Effector memory CD8-positive, alpha-beta T cell (primary cell): Measurements from ENCODE around the gene RPA3.

Source experiments
- ATAC-seq: fragments of 150-1000 bp; cut with Tn5 transposase; replicated peaks from 2 replicates; pipeline ENCODE4 v1.10.0; 2021; ENCODE audit warnings: mild to moderate bottlenecking, moderate library complexity
- DNase-seq, 3 experiments: peaks; one replicate each; pipeline ENCODE4 v3.0.0; 2021
- H3K27ac Mint-ChIP-seq, 2 donors: one replicate each; pipeline ENCODE4 v1.8.0; 2022; ENCODE audit warnings: mild to moderate bottlenecking in 2 of 2, mixed read lengths in 2 of 2, moderate library complexity in 2 of 2
- H3K27me3 Mint-ChIP-seq, 2 donors: one replicate each; pipeline ENCODE4 v1.8.0; 2022; ENCODE audit warnings: mixed read lengths in 2 of 2
- H3K36me3 Mint-ChIP-seq: one replicate; pipeline ENCODE4 v1.8.0; 2022; ENCODE audit warnings: mild to moderate bottlenecking, moderate library complexity, mixed read lengths; ENCODE audit not compliant: insufficient read depth
- H3K4me1 Mint-ChIP-seq, 2 donors: one replicate each; pipeline ENCODE4 v1.8.0; 2022; ENCODE audit warnings: low read depth in 2 of 2, mixed read lengths in 2 of 2
- H3K4me3 Mint-ChIP-seq, 2 donors: one replicate each; pipeline ENCODE4 v1.8.0; 2022; ENCODE audit warnings: mild to moderate bottlenecking in 2 of 2, mixed read lengths in 2 of 2, moderate library complexity in 2 of 2
- H3K9me3 Mint-ChIP-seq, 2 donors: one replicate each; pipeline ENCODE4 v1.8.0; 2022; ENCODE audit warnings: mixed read lengths in 2 of 2

RPA3 gene

GRCh38 chr7:7652798-7653540, 65.4 kb downstream of the RPA3 start:
- DNase-seq (no peak), ATAC-seq (no peak)
- peaks cover 0 to 2% of the 10 kb centered on the region in 2 donors for H3K9me3 Mint-ChIP-seq
- peak overlapping the region in 1 of 2 donors; percentile 86 for H3K27ac Mint-ChIP-seq
- H3K27me3 Mint-ChIP-seq: no peaks in the 10 kb centered on the region
- H3K4me3 Mint-ChIP-seq: peak overlapping the region in 1 of 2 donors; percentile 3
- peaks cover 24 to 46% of the 10 kb centered on the region in 2 donors for H3K4me1 Mint-ChIP-seq
- no peaks in the 10 kb centered on the region for H3K36me3 Mint-ChIP-seq

GRCh38 chr7:7651479-7651878, 66.9 kb downstream of the RPA3 start:
- H3K4me3 Mint-ChIP-seq: no peak overlapping the region
- H3K4me1 Mint-ChIP-seq: peaks cover 23 to 40% of the 10 kb centered on the region in 2 donors
- peak overlapping the region in 1 of 2 donors; percentile 86 for H3K27ac Mint-ChIP-seq
- H3K27me3 Mint-ChIP-seq: no peaks in the 10 kb centered on the region
- ATAC-seq (no peak), DNase-seq (no peak)
- H3K9me3 Mint-ChIP-seq: no peaks in the 10 kb centered on the region
- no peaks in the 10 kb centered on the region for H3K36me3 Mint-ChIP-seq

- H3K36me3 Mint-ChIP-seq: peaks cover 2% of the 10 kb centered on the region
- ATAC-seq: no peak
- no peaks in the 10 kb centered on the region for H3K27me3 Mint-ChIP-seq
- H3K27ac Mint-ChIP-seq: no peak overlapping the region
- no peak for DNase-seq
- H3K4me1 Mint-ChIP-seq: peaks cover 24 to 41% of the 10 kb centered on the region in 2 donors
- no peak overlapping the region for H3K4me3 Mint-ChIP-seq
- H3K9me3 Mint-ChIP-seq: no peaks in the 10 kb centered on the region
Observed at GRCh38 chr7:7650682-7651206, 67.7 kb downstream of the RPA3 start.

- Mint-ChIP-seq H3K4me1 (peaks cover 31 to 49% of the 10 kb centered on the region in 2 donors), H3K27ac (no peak overlapping the region)
Observed at GRCh38 chr7:7647495-7648036, 70.8 kb downstream of the RPA3 start.

GRCh38 chr7:7642081-7642480, 76.3 kb downstream of the RPA3 start:
- peaks cover 31 to 46% of the 10 kb centered on the region in 2 donors for H3K4me1 Mint-ChIP-seq
- H3K27ac Mint-ChIP-seq: peak overlapping the region in 1 of 2 donors; percentile 97
- peak overlapping the region; percentile 89 to 98 for H3K4me3 Mint-ChIP-seq
- no peaks in the 10 kb centered on the region for H3K27me3 Mint-ChIP-seq
- no peak for DNase-seq
- H3K9me3 Mint-ChIP-seq: no peaks in the 10 kb centered on the region
- ATAC-seq: no peak
- H3K36me3 Mint-ChIP-seq: peaks cover 39% of the 10 kb centered on the region

More at GRCh38 chr7:7647495-7648036, 70.8 kb downstream of the RPA3 start:
- no peaks in the 10 kb centered on the region for H3K9me3 Mint-ChIP-seq
- H3K36me3 Mint-ChIP-seq: peaks cover 15% of the 10 kb centered on the region
- DNase-seq (no peak), ATAC-seq (no peak)
- H3K27me3 Mint-ChIP-seq: no peaks in the 10 kb centered on the region
- H3K4me3 Mint-ChIP-seq: no peak overlapping the region

- Mint-ChIP-seq H3K36me3 (peaks cover 41% of the 10 kb centered on the region), H3K4me1 (peaks cover 26 to 46% of the 10 kb centered on the region in 2 donors), H3K4me3 (peak overlapping the region; percentile 89 to 98), H3K9me3 (no peaks in the 10 kb centered on the region), H3K27ac (peak overlapping the region; percentile 97 to 99), H3K27me3 (no peaks in the 10 kb centered on the region)
- DNase-seq (no peak), ATAC-seq (peak; percentile 15)
Observed at GRCh38 chr7:7641129-7641663, 77.2 kb downstream of the RPA3 start.

- Mint-ChIP-seq H3K9me3 (no peaks in the 10 kb centered on the region), H3K27ac (peak within 1 kb of the TSS; percentile 97 to 99), H3K27me3 (no peaks in the 10 kb centered on the region), H3K36me3 (peaks cover 39% of the 10 kb centered on the region), H3K4me1 (peaks cover 26 to 42% of the 10 kb centered on the region in 2 donors), H3K4me3 (peak within 1 kb of the TSS; percentile 89 to 98)
- peak; percentile 90 for ATAC-seq
- DNase-seq: peak; percentile 96 to 98 (median 97)
Observed at GRCh38 chr7:7640221-7641128, 77.9 kb downstream of the RPA3 start, which contains the start of gene UMAD1. TSS of gene UMAD1 (plus strand) at chr7:7640752. CDS start at chr7:7673372, 32,620 bp downstream.

- no peaks in the 10 kb centered on the region for H3K9me3 Mint-ChIP-seq
- ATAC-seq (peak; percentile 35), DNase-seq (peak; percentile 34 to 55 (median 47))
- H3K4me3 Mint-ChIP-seq: peak overlapping the region; percentile 89 to 98
- H3K27me3 Mint-ChIP-seq: no peaks in the 10 kb centered on the region
- H3K27ac Mint-ChIP-seq: peak overlapping the region; percentile 97 to 99
- H3K4me1 Mint-ChIP-seq: peaks cover 26 to 40% of the 10 kb centered on the region in 2 donors
- peaks cover 39% of the 10 kb centered on the region for H3K36me3 Mint-ChIP-seq
Observed at GRCh38 chr7:7639847-7640220, 78.6 kb downstream of the RPA3 start.

GRCh38 chr7:7639421-7639820, 79.0 kb downstream of the RPA3 start:
- DNase-seq: no peak
- H3K4me1 Mint-ChIP-seq: peaks cover 25 to 37% of the 10 kb centered on the region in 2 donors
- H3K9me3 Mint-ChIP-seq: no peaks in the 10 kb centered on the region
- peak overlapping the region; percentile 97 to 99 for H3K27ac Mint-ChIP-seq
- no peak for ATAC-seq
- H3K36me3 Mint-ChIP-seq: peaks cover 39% of the 10 kb centered on the region
- no peaks in the 10 kb centered on the region for H3K27me3 Mint-ChIP-seq
- H3K4me3 Mint-ChIP-seq: peak overlapping the region; percentile 89 to 98

- H3K4me1 Mint-ChIP-seq: no peaks in the 10 kb centered on the region
- H3K9me3 Mint-ChIP-seq: peaks cover 2 to 8% of the 10 kb centered on the region in 2 donors
- peaks cover 12 to 21% of the 10 kb centered on the region in 2 donors for H3K27me3 Mint-ChIP-seq
- DNase-seq (no peak), ATAC-seq (no peak)
- H3K27ac Mint-ChIP-seq: no peak overlapping the region
- peaks cover 6% of the 10 kb centered on the region for H3K36me3 Mint-ChIP-seq
- H3K4me3 Mint-ChIP-seq: no peak overlapping the region
Observed at GRCh38 chr7:7630626-7631329, 87.6 kb downstream of the RPA3 start.

GRCh38 chr7:7628476-7628875, 89.9 kb downstream of the RPA3 start:
- no peak overlapping the region for H3K4me3 Mint-ChIP-seq
- H3K27ac Mint-ChIP-seq: no peak overlapping the region
- DNase-seq (no peak), ATAC-seq (no peak)
- no peaks in the 10 kb centered on the region for H3K4me1 Mint-ChIP-seq
- H3K9me3 Mint-ChIP-seq: peaks cover 2 to 8% of the 10 kb centered on the region in 2 donors
- H3K27me3 Mint-ChIP-seq: peaks cover 12 to 21% of the 10 kb centered on the region in 2 donors
- peaks cover 6% of the 10 kb centered on the region for H3K36me3 Mint-ChIP-seq

- DNase-seq (no peak), ATAC-seq (no peak)
- peaks cover 0 to 5% of the 10 kb centered on the region in 2 donors for H3K27me3 Mint-ChIP-seq
- H3K27ac Mint-ChIP-seq: no peak overlapping the region
- no peak overlapping the region for H3K4me3 Mint-ChIP-seq
- no peaks in the 10 kb centered on the region for H3K9me3 Mint-ChIP-seq
- no peaks in the 10 kb centered on the region for H3K4me1 Mint-ChIP-seq
- no peaks in the 10 kb centered on the region for H3K36me3 Mint-ChIP-seq
Observed at GRCh38 chr7:7620644-7621210, 97.7 kb downstream of the RPA3 start.
